ENCODE measurements around the gene CYP2A6.
A peak's percentile ranks its signal among the peaks of the same experiment; 100 is the strongest.
"Not testable (repeated sequence)": the region's sequence is repeated elsewhere in the genome, so short reads cannot be mapped to it uniquely, and the experiment has no call there.

The CYP2A6 gene, protein sequence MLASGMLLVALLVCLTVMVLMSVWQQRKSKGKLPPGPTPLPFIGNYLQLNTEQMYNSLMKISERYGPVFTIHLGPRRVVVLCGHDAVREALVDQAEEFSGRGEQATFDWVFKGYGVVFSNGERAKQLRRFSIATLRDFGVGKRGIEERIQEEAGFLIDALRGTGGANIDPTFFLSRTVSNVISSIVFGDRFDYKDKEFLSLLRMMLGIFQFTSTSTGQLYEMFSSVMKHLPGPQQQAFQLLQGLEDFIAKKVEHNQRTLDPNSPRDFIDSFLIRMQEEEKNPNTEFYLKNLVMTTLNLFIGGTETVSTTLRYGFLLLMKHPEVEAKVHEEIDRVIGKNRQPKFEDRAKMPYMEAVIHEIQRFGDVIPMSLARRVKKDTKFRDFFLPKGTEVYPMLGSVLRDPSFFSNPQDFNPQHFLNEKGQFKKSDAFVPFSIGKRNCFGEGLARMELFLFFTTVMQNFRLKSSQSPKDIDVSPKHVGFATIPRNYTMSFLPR

DNA sequence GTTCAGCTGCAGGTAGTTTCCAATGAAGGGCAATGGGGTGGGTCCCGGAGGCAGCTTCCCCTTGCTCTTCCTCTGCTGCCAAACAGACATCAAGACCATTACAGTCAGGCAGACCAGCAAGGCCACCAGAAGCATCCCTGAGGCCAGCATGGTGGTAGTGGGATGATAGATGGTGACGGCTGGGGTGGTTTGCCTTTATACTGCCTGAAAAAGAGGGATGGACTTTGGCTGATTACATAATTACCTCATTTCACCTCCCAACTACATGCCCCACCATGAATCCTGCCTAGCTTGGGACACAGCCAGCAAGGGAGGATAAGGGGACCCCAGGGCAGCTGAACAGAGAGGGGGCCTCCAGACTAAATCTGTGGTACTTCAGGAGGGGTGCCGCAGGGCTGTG, at the start of gene CYP2A6:
Gene CYP2A6 (minus strand): TSS at position 171 of the 400 bp plus-strand sequence. CDS start 21 bp downstream, at position 150.
- DNase-seq, result not testable (repeated sequence)

DNA sequence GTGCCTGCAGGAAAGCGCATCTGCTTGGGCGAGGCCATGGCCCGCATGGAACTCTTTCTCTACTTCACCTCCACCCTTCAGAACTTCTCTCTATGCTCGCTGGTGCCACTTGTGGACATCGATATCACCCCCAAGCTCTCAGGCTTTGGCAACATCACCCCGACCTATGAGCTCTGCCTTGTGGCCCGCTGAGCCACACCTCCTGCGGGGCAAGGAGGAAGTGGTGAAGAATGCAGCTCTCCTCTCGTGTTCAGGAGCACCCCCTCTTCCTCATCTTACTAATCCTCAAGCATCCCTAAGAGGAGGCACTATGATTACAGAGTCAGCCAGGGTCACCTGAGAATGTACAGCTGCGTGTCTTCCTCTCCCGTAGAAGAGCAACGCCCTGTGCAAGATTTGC, 49.7 kb upstream of the CYP2A6 start:
- DNase-seq, result peak in 1 of 4 experiments; percentile 3

DNA sequence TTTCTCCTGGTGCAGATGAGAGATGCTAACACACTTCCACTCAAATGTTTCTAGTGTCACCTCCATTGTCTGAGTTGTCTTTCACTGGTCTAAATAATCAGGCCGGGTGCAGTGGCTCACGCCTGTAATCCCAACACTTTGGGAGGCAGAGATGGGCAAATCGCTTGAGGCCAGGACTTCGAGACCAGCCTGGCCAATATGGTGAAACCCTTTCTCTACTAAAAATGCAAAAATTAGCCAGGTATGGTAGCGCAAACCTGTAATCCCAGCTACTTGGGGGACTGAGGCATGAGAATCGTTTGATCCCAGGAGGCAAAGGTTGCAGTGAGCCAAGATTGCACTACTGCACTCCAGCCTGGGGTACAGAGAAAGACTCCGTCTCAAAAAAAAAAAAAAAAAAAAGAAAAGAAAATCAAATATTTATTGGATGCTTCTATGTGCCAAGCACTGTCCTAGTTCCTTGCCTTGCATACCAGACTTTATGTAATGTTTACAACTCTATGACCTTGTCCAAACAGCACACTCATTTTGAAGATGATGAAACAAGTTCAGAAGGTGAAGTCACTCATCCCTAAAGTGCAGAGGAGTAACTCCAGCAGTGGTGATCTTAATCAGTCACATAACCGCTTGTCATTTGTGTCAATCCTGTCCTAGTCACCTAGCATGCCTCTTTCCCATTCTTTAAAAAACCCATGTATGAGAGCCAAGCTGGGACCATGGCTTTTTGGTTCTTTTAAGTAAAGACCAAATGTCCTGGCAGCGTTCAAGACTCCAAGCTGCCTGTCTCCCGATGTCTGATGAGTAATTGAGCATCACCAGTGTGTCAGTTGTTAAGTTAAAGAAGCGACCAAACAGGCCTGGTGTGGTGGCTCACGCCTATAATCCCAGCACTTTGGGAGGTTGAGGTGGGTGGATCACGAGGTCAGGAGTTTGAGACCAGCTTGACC, 46.9 kb upstream of the CYP2A6 start:
- not testable (repeated sequence) for DNase-seq

DNA sequence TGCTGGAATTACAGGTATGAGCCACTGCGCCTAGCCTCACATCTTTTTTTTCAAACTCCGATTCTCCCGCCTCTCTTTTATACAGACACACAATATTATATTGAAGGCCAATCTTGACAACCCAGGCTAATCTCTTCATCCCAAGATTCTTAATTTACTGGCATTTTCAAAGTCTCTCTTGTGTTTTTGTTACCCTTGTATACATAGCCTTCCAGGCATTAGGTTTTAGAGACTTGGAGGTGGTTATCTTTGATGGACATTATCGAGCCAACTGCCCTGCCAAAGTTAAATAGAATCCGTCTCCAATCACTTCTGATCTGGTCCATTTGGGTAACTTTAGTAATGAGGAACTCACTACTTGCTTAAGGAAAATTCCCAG, 46.2 kb upstream of the CYP2A6 start:
- DNase-seq, result no peak

DNA sequence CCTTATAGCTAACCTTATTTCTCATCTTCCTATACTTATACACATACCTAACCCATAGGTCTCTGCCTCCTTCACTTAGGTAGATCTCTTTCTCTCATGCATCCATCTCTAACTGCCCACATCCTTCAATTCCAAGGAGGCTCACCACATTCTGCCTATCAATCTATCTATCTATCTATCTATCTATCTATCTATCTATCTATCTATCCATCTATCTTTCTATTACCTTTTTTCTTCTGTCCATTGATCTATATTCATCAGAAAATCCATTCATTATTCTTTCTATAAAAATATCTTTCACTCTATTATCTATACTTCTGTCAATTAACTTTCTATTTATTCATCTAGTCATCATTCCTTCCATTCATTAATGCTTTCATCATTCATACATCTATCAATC, 42.9 kb upstream of the CYP2A6 start:
- no peak for DNase-seq

DNA sequence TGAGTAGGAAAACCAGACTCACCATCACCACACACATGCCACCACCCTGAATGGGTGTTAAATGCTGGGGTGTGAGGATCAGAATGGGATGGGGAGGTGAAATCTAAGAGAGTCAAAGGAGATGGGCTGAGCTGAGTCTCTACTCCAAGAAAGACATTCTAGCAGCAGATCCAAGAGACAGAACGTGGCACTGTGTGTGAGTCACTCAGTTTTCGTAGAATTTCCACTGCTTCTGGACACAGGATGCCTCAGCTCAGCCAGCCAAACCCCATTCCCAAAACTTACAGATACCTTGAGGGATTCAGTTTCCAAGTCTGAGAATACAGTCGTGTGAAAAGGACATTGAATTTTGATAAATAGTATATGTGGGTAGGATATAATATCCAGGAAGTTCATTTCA, 39.1 kb upstream of the CYP2A6 start:
- DNase-seq, result no peak

DNA sequence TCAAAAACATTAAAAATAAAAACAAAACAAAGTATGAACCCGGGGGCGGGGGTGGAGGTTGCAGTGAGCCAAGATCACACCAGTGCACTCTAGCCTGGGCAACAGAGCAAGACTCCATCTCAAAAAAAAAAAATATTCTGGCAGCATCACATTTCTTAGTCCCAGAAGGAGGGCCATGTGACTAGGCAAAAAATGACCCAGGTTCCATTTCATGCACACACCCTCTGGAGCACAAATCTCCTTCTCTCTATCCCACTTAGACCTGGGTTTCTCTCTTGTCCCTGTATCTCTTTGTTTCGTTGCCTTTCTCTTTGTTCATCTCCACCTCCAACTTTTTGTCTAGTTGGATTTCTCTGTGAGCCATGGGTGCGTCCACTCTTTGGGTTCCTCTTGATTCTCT, 37.9 kb upstream of the CYP2A6 start:
- no peak for DNase-seq

DNA sequence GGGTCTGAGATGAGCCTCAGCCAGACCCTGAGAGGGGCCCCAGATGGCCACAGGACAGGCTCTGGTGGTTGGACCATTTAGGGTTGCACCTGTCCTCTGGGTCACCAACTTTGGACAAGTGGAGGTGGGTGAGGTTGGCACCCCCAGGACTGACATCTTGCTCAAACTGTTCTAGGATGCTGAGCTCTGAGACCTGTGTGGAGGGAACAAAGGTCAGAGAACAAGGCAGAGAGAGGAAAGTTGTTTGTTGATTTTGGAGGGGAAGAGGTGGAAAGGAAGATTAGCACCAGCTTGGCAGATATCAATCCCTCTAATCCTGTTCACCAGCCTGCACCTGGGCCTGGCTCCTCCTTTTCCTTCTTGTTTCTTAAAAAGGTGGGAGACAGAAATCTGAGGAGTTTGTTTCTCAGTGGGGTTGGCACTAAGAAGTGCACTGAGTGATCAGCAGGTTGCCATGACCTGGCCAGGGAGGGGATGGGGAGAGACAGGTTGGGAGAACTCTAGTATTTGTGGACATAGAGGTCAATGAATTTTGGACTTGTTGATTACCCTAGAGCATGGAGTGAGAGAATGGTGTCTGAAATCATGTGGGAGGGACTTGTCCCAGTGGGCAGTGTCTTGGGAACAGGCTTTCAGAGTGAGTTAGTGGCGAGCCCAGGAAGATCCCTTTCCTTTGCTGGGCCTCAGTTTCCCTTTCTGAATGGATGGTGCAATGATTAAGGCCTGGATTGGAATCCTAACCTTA, 34.1 kb upstream of the CYP2A6 start:
- not testable (repeated sequence) for DNase-seq

DNA sequence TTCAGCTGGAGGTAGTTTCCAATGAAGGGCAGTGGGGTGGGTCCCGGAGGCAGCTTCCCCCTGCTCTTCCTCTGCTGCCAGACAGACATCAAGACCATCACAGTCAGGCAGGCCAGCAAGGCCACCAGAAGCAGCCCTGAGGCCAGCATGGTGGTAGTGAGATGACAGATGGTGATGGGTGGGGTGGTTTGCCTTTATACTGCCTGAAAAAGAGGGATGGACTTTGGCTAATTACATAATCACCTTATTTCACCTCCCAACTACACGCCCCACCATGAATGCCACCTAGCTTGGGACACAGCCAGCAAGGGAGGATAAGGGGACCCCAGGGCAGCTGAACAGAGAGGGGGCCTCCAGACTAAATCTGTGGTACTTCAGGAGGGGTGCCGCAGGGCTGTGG, 31.8 kb upstream of the CYP2A6 start, which contains the start of gene CYP2A7:
Gene CYP2A7 (minus strand): TSS at position 170 of the 400 bp plus-strand sequence. CDS start 21 bp downstream, at position 149.
- DNase-seq, result not testable (repeated sequence)

DNA sequence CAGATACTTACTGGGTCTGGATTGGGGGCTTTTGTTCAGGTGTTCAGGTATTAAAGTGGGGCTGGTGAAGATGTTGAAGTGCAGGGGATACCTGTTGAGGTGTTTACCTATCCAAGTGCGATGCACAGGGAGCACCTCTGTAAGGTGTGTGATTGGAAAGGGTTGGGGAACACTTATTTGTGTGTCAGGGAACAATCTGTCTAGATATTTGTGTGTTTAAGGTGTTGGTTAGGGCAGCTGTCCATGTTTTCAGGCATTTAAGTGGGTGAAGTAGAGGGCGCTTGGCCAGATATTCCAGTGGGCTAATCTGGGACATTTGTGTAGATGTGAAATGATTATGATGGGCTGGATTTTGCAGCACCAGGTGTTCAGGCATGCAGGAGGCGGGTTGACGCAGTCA, 29.1 kb upstream of the CYP2A6 start:
- DNase-seq, result not testable (repeated sequence)

DNA sequence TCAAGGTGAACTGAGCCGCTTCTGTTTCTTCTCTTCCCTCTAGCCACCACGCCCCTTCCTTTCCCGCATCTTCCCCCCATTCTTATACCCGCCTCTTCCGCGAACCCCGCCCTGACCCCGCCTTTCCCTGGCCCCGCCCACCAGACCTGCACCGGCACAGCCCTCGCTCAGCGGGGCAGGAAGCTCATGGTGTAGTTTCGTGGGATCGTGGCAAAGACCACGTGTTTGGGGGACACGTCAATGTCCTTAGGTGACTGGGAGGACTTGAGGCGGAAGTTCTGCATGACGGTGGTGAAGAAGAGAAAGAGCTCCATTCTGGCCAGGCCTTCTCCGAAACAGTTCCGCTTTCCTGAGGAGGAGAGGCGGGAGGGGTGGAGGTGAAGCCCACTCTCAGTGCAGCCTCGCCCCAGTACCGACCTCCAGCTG, 25.3 kb upstream of the CYP2A6 start:
- DNase-seq, result peak; percentile 29 to 85 (median 68)

DNA sequence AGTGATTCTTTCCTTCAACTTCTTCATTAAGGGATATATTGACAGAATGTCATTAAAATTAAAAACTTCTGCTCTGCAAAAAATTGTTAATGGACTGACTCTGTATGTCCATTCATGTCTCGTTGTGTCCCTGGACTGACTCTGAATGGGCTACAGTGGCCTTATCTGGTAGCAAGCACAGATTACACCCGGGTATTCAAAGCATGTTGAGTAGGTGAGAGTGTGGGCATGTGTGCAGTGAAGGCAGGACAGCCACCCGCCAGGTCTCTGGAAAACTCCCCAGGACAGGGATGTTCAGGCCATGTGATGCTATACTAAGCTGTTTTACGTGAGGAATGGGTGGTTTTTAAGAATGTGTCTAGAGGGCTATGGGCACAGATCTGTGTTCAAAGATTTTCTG, 24.6 kb upstream of the CYP2A6 start:
- DNase-seq, result not testable (repeated sequence)

DNA sequence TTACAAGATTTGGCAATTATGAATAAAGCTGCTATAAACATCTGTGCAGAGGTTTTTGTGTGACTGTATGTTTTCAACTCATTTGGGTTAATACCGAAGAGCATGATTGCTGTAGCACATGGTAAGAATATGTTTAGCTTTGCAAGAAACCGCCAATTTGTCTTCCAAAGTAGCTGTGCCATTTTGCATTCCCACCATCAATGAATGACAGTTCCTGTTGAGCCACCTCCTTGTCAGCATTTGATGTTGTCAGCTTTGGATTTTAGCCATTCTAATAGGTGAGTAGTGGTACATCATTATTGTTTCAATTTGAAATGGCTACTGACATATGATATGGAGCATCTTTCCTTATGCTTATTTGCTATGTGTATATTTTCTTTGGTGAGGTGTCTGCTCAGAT, 23.6 kb upstream of the CYP2A6 start:
- DNase-seq, result not testable (repeated sequence)

DNA sequence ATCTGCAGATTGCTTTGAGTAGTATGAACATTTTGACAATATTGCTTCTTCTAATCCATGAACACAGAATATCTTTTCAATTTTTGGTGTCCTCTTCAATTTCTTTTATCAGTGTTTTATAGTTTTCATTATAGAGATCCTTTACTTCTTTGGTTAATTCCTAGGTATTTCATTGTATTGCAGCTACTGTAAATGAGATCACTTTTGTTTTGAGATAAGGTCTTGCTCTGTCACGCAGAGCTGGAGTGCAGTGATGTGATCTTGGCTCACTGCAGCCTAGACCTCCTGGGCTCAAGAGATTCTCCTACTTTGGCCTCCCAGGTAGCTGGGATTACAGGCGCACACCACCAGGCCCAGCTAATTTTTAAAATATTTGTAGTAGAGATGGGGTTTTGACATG, 22.0 kb upstream of the CYP2A6 start:
- no peak for DNase-seq

DNA sequence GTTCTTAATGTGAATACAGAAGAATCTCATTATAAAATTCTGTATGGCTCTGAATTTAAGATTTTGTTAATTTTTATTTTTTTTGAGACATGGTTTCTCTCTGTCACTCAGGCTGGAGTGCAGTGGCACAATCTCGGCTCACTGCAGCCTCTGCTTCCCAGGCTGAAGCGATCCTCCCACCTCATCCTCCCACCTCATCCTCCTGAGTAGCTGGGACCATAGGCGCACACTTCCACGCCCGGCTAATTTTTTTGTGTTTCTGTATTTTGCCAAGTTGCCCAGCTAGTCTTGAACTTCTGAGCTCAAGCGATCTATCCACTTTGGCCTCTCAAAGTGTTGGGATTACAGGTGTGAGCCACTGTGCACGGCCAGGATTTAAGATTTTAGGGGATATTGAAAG, 17.5 kb upstream of the CYP2A6 start:
- DNase-seq, result no peak

DNA sequence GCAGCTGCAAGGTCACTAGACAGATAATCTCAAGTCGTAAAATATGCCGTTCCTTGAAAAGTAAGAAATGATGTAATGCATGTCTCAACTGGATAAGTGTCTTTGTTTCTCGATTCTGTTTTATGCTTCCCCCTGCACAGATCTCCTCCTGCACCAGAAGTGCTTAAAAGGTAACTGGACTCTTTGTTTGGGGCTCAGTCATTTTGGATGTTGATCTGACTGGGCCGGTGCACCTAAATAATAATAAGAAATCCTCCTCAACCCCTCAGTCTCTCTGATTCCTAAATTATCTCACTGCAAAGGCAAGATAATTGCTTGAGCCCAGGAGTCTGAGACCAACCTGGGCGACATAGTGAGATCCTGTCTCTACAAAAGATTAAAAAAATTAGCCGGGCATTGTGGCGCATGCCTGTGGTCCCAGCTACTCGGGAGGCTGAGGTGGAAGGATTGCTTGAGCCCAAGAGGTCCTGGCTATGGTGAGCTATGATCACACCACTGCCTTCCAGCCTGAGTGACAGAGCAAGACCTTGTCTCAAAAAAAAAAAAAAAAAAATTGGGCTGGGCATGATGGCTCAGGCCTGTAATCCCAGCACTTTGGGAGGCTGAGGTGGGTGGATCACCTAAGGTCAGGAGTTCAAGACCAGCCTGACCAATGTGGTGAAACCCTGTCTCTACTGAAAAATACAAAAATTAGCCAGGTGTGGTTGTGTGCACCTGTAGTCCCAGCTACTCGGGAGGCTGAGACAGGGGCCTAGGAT, 14.7 kb upstream of the CYP2A6 start:
- DNase-seq, result not testable (repeated sequence)

DNA sequence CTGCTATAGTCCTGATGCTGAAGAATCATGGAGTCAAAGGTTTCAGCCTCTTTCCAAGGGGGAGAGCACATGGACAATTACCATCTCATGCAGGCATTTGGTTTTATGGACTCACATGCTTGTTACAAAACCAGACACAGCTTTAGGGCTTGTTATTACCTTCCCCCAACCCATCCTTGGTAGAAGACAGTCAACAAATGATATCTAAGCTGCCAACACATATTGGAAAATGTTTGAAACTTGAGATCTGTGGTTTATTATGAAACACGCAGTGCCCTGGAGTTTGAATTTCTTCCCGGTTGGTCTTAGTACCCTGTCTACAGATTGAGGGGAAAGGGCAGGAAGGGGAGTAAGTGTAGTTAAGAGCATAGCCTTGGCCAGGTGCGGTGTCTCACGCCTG, 12.5 kb upstream of the CYP2A6 start:
- no peak for DNase-seq

DNA sequence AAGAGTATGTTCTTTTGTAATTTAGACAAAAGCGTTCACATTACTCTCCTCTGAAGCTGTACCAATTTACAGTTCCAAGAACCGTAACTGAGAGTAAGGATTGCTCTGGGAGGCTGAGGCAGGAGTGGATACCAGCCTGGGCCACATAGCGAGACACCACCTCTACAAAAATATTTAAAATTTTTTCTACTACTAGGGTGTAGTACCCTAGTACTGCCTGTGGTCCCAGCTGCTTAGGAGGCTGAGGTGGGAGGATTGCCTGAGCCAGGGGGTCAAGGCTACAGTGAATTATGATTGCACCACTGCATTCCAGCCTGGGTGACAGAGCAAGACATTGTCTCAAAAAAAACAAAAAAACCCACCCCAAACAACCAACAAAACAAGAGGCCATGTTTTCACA, 12.1 kb upstream of the CYP2A6 start:
- DNase-seq, result no peak

DNA sequence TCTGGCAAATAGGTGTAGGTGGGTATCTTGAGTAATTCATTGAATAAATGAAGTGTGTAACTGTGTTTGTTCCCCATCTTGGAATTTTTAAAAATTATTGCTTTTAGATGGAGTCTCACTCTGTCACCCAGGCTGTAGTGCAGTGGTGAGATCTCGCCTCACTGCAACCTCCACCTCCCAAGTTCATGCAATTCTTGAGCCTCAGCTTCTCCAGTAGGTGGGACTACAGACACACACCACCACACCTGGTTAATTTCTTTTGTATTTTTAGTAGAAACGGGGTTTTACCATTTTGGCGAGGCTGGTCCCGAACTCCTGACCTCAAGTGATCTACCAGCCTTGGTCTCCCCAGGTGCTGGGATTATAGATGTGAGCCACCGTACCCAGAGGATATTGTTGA, 7.9 kb upstream of the CYP2A6 start:
- DNase-seq, result no peak

DNA sequence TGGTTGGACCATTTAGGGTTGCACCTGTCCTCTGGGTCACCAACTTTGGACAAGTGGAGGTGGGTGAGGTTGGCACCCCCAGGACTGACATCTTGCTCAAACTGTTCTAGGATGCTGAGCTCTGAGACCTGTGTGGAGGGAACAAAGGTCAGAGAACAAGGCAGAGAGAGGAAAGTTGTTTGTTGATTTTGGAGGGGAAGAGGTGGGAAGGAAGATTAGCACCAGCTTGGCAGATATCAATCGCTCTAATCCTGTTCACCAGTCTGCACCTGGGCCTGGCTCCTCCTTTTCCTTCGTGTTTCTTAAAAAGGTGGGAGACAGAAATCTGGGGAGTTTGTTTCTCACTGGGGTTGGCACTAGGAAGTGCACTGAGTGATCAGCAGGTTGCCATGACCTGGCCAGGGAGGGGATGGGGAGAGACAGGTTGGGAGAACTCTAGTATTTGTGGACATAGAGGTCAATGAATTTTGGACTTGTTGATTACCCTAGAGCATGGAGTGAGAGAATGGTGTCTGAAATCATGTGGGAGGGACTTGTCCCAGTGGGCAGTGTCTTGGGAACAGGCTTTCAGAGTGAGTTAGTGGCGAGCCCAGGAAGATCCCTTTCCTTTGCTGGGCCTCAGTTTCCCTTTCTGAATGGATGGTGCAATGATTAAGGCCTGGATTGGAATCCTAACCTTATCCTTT, 2.4 kb upstream of the CYP2A6 start:
- not testable (repeated sequence) for DNase-seq

DNA sequence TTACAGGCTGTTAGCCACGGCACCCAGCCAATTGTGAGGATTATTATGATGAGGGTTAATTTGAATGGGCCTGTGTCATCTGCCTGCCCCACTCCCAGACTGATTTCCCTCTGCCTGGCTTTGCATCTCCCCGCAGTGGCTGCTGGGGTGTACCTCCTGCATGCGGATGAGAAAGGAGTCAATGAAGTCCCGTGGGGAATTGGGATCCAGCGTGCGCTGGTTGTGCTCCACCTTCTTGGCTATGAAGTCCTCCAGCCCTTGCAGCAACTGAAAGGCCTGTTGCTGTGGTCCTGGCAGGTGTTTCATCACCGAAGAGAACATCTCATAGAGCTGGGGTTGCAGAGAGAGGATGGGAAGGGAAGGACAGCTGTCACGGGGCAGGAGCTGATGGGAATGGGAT, 3.5 kb downstream of the CYP2A6 start:
- not testable (repeated sequence) for DNase-seq

Measured in activated naive CD4-positive, alpha-beta T cell (primary cell).